Liver (tissue), 9 donors: ENCODE results near the gene SPATS2. TPM values are rescaled to one million over a fixed set of nuclear protein-coding genes. Genes with fewer than 3 reads are reported as not detected.

ENCODE experiments used
- DNase-seq: peaks from one replicate; pipeline ENCODE4 v3.0.0-alpha.2; 2017; ENCODE audit warnings: low spot score
- H3K27ac ChIP-seq, 2 donors: one replicate each; pipeline ENCODE4 v1.7.0; 2013; ENCODE audit warnings: inconsistent platforms in 2 of 2, low read length in 2 of 2, control low read depth in 1 of 2, low read depth in 1 of 2, mild to moderate bottlenecking in 1 of 2
- H3K27me3 ChIP-seq, 4 donors: one replicate each; pipeline versions ENCODE4 v1.6.1 to v1.7.0; 2013; ENCODE audit warnings: low read length in 3 of 4, inconsistent platforms in 1 of 4, mild to moderate bottlenecking in 1 of 4, moderate library complexity in 1 of 4; ENCODE audit not compliant: control insufficient read depth in 4 of 4, insufficient read depth in 4 of 4
- H3K36me3 ChIP-seq, 4 donors: one replicate each; pipeline versions ENCODE4 v1.6.1 to v1.7.0; 2013; ENCODE audit warnings: low read length in 3 of 4, mild to moderate bottlenecking in 3 of 4, low read depth in 1 of 4, moderate library complexity in 1 of 4; ENCODE audit not compliant: control insufficient read depth in 4 of 4, insufficient read depth in 3 of 4
- H3K4me1 ChIP-seq, 4 donors: one replicate each; pipeline versions ENCODE4 v1.6.1 to v1.7.0; 2013; ENCODE audit warnings: low read length in 3 of 4, mild to moderate bottlenecking in 3 of 4, moderate library complexity in 1 of 4; ENCODE audit not compliant: control insufficient read depth in 4 of 4, insufficient read depth in 4 of 4
- H3K4me3 ChIP-seq, 3 donors: one replicate each; pipeline versions ENCODE4 v1.6.1 to v1.7.0; 2013; ENCODE audit warnings: low read length in 3 of 3, control low read depth in 1 of 3, low read depth in 1 of 3, mild to moderate bottlenecking in 1 of 3
- H3K9ac ChIP-seq, 2 donors: one replicate each; pipeline ENCODE4 v1.7.0; 2013; ENCODE audit warnings: low read length in 2 of 2, mild to moderate bottlenecking in 2 of 2, moderate library complexity in 2 of 2, control low read depth in 1 of 2, low read depth in 1 of 2
- H3K9me3 ChIP-seq, 4 donors: one replicate each; pipeline versions ENCODE4 v1.6.1 to v1.7.0; 2013; ENCODE audit warnings: low read length in 3 of 4; ENCODE audit not compliant: control insufficient read depth in 4 of 4
- CTCF ChIP-seq: fragments of 150-350 bp; IDR thresholded peaks from 2 replicates; pipeline ENCODE4 v1.5.1; 2017; ENCODE audit warnings: improper control_type of control experiment, low read depth, low read length; ENCODE audit not compliant: missing input control
- FOXA1 ChIP-seq: IDR thresholded peaks from 2 replicates; pipeline ENCODE4 v1.6.1; 2016; ENCODE audit warnings: antibody characterized with exemption
- FOXA2 ChIP-seq: IDR thresholded peaks from 2 replicates; pipeline ENCODE4 v1.6.1; 2016; ENCODE audit warnings: antibody characterized with exemption
- GABPA ChIP-seq, 2 donors: IDR thresholded peaks in 1 of 2; conservative IDR thresholded peaks in 1 of 2; 2 replicates each; pipeline ENCODE4 v1.6.1; 2016; ENCODE audit warnings: antibody characterized with exemption in 2 of 2, mild to moderate bottlenecking in 1 of 2, moderate library complexity in 1 of 2
- HNF4G ChIP-seq: IDR thresholded peaks from 2 replicates; pipeline ENCODE4 v1.6.1; 2016; ENCODE audit warnings: antibody characterized with exemption
- REST ChIP-seq: IDR thresholded peaks from 2 replicates; pipeline ENCODE4 v1.6.1; 2016; ENCODE audit warnings: antibody characterized with exemption, mild to moderate bottlenecking
- TAF1 ChIP-seq: conservative IDR thresholded peaks from 2 replicates; pipeline ENCODE4 v1.6.1; 2016; ENCODE audit warnings: antibody characterized with exemption, mild to moderate bottlenecking
- ZBTB33 ChIP-seq: IDR thresholded peaks from 2 replicates; pipeline ENCODE4 v1.6.1; 2016; ENCODE audit warnings: antibody characterized with exemption
- WGBS: extraction: QIAGEN DNeasy Blood & Tissue Kit; methylation state at CpG from one replicate; pipeline ENCODE4 v1.1.7; 2013; 5-methylcytosine and 5-hydroxymethylcytosine counted together
- polyA plus RNA-seq, 2 donors: library from polyadenylated mRNA; stranded (reverse) in 1 of 2; unstranded in 1 of 2; fragments of 200-250 nt in 1 of 2; fragments of >200 nt in 1 of 2; fragmentation: Nextera tagmentation in 1 of 2; extraction: Ambion mirVana in 1 of 2; gene quantifications; one replicate each; pipeline versions ENCODE4 v1.2.1 to v1.2.3, GENCODE V29; 2013 to 2015
- total RNA-seq, 2 donors: library from RNA; depleted of rRNA; stranded (reverse); fragments of >200 nt; gene quantifications; one replicate each; pipeline ENCODE4 v1.2.3, GENCODE V29; 2014
- TF ChIP-seq, protein P1 (sequence below): IDR thresholded peaks from 2 replicates; pipeline ENCODE4 v1.6.1; 2016; ENCODE audit warnings: antibody characterized with exemption
- TF ChIP-seq, protein P2 (sequence below): IDR thresholded peaks from 2 replicates; pipeline ENCODE4 v1.6.1; 2016; ENCODE audit warnings: antibody characterized with exemption
- donor health status: healthy.
- donor health status: healthy.
- donor health status: healthy.
- donor health status: healthy.
- donor health status: healthy.

Gene SPATS2
- total and polyA plus RNA-seq, 4 donors, result 2.4 to 5.2 (median 4.5) TPM

- Histone ChIP-seq H3K9me3 (no peaks in the 10 kb centered on the region), H3K27ac (no peak overlapping the region), H3K27me3 (no peaks in the 10 kb centered on the region), H3K36me3 (peaks cover 0 to 2% (median 0%) of the 10 kb centered on the region in 4 donors), H3K9ac (no peak overlapping the region), H3K4me1 (no peaks in the 10 kb centered on the region), H3K4me3 (no peak overlapping the region)
- no peak for DNase-seq
- WGBS, result 95% methylated on average over 1 of the region's 1 CpG
- TF ChIP-seq GABPA (IDR thresholded peaks at IDR 0.05 in 1 of 2, conservative IDR thresholded peaks at IDR 0.05 in 1 of 2) (no peak), TAF1 (no peak), FOXA2 (no peak), REST (no peak), CTCF (no peak)
- TF ChIP-seq, protein P1, sequence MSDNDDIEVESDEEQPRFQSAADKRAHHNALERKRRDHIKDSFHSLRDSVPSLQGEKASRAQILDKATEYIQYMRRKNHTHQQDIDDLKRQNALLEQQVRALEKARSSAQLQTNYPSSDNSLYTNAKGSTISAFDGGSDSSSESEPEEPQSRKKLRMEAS, result no peak
These were observed 116.4 kb downstream of the SPATS2 start for GRCh38 chr12:49483619-49484018.

DNA sequence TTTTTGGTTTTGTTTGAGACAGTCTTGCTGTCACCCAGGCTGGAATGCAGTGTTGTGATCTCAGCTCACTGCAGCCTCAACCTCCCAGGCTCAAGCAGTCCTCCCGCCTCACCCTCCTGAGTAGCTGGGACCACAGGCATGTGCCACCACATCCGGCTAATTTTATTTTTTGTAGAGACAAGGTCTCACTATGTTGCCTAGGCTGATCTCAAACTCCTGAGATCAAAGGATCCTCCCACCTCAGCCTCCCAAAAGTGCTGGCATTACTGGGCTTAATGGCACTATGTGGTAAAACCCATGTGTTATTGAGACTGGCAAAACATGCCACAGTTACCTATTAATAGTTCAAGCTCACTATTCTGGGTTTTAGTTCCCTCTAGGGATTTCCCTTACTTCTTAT lies 120.3 kb downstream of the SPATS2 start:
- no peak overlapping the region for H3K9ac ChIP-seq
- H3K27ac ChIP-seq, result no peak overlapping the region
- H3K4me3 ChIP-seq, result no peak overlapping the region
- WGBS, result 100% methylated on average over 2 of the region's 2 CpGs
- H3K27me3 ChIP-seq, result no peaks in the 10 kb centered on the region
- TF ChIP-seq HNF4G (no peak), TAF1 (no peak), ZBTB33 (no peak), REST (no peak), FOXA1 (no peak)
- TF ChIP-seq, protein P2, sequence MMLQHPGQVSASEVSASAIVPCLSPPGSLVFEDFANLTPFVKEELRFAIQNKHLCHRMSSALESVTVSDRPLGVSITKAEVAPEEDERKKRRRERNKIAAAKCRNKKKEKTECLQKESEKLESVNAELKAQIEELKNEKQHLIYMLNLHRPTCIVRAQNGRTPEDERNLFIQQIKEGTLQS, result no peak
- TF ChIP-seq, protein P1, result no peak
- peaks cover 0 to 2% (median 0%) of the 10 kb centered on the region in 4 donors for H3K36me3 ChIP-seq
- no peaks in the 10 kb centered on the region for H3K9me3 ChIP-seq
- no peaks in the 10 kb centered on the region for H3K4me1 ChIP-seq
- DNase-seq, result no peak
